Right cardiac atrium (tissue), 5 donors: ENCODE measurements around the gene TBC1D3B. TPM values are rescaled to one million over a fixed set of nuclear protein-coding genes. Genes with fewer than 3 reads are reported as not detected.

Experiments used
- ATAC-seq, 2 donors: fragments of 200-7000 bp; cut with Tn5 transposase; one replicate each; pipeline versions ENCODE4 v1.8.0 to v1.9.1; 2020; ENCODE audit warnings: moderate library complexity in 2 of 2, mild to moderate bottlenecking in 1 of 2
- DNase-seq, 3 donors: peaks; one replicate each; pipeline ENCODE4 v3.0.0-alpha.2; 2020
- H3K27ac ChIP-seq: one replicate; pipeline ENCODE4 v1.5.1; 2013; ENCODE audit warnings: mild to moderate bottlenecking, low read length, control low read depth, moderate library complexity
- H3K27me3 ChIP-seq: one replicate; pipeline ENCODE4 v1.6.1; 2013; ENCODE audit not compliant: control insufficient read depth, insufficient read depth
- H3K4me1 ChIP-seq: one replicate; pipeline ENCODE4 v1.6.1; 2013; ENCODE audit warnings: low read length; ENCODE audit not compliant: control insufficient read depth, insufficient read depth
- H3K4me3 ChIP-seq: one replicate; pipeline ENCODE4 v1.5.1; 2013; ENCODE audit warnings: low read length, control low read depth
- H3K9me3 ChIP-seq: one replicate; pipeline ENCODE4 v1.6.1; 2013; ENCODE audit warnings: low read length; ENCODE audit not compliant: control insufficient read depth
- WGBS: extraction: QIAGEN DNeasy Blood & Tissue Kit; methylation state at CpG from one replicate; pipeline ENCODE4 v1.1.7; 2013; 5-methylcytosine and 5-hydroxymethylcytosine counted together
- intact Hi-C, 4 donors: fragments of 100-400 bp; cut with DNase I; formaldehyde crosslinking; loops; one replicate each; pipeline versions ENCODE4 v1.11.0 to v1.14.0; 2022 to 2023
- polyA plus RNA-seq: library from polyadenylated mRNA; stranded (reverse); fragments of 200-250 nt; gene quantifications from one replicate; pipeline ENCODE4 v1.2.3, GENCODE V29; 2013
- total RNA-seq, 4 donors: library from RNA; stranded (reverse); fragmentation: NEBNext Ultra II Directional; extraction: Animal tissue kit (Norgen Biotek cat#: 25700); gene quantifications; one replicate each; pipeline ENCODE4 v1.2.1, GENCODE V29; 2021
- donor health status: healthy with polysubstance abuse.
- donor health status: DM: no; HTN: yes; CAD: no.
- donor health status: DM: no; HTN: no; CAD: no.
- donor health status: DM: no; HTN: yes; CAD: no; lungs with severe emphysema.
- donor health status: DM: yes; HTN: yes; CAD: no.

TBC1D3B gene
- total and polyA plus RNA-seq, 5 donors = 1.5 to 4.6 (median 4.1) TPM

- no peak for ATAC-seq
- WGBS = 65% methylated on average over 10 of the region's 10 CpGs
- Histone ChIP-seq H3K4me1 (no peaks in the 10 kb centered on the region), H3K27me3 (no peaks in the 10 kb centered on the region), H3K4me3 (no peak overlapping the region), H3K9me3 (no peaks in the 10 kb centered on the region), H3K27ac (no peak overlapping the region)
- intact Hi-C loops = no loop called here
- no peak for DNase-seq
Measured at GRCh38 chr17:36153895-36154610, 22.4 kb downstream of the TBC1D3B start.

- WGBS = 86% methylated on average over 8 of the region's 8 CpGs
- Histone ChIP-seq H3K27me3 (no peaks in the 10 kb centered on the region), H3K4me1 (no peaks in the 10 kb centered on the region), H3K9me3 (no peaks in the 10 kb centered on the region), H3K4me3 (no peak overlapping the region), H3K27ac (no peak overlapping the region)
- no peak for ATAC-seq
- intact Hi-C loops = no loop called here
- no peak for DNase-seq
Measured at GRCh38 chr17:36152639-36153120, 23.8 kb downstream of the TBC1D3B start.

GRCh38 chr17:36151891-36152638, 24.4 kb downstream of the TBC1D3B start:
- no peaks in the 10 kb centered on the region for H3K27me3 ChIP-seq
- DNase-seq = no peak
- no peaks in the 10 kb centered on the region for H3K4me1 ChIP-seq
- no peak overlapping the region for H3K4me3 ChIP-seq
- 68% methylated on average over 4 of the region's 4 CpGs for WGBS
- intact Hi-C loops = no loop called here
- H3K27ac ChIP-seq = no peak overlapping the region
- no peak for ATAC-seq
- no peaks in the 10 kb centered on the region for H3K9me3 ChIP-seq

GRCh38 chr17:36149296-36149820, 27.1 kb downstream of the TBC1D3B start:
- Histone ChIP-seq H3K27me3 (no peaks in the 10 kb centered on the region), H3K27ac (no peak overlapping the region), H3K4me3 (no peak overlapping the region), H3K9me3 (no peaks in the 10 kb centered on the region), H3K4me1 (no peaks in the 10 kb centered on the region)
- ATAC-seq (peak; percentile 65 to 73), DNase-seq (peak in 2 of 3 donors; percentile 55 to 66)
- intact Hi-C loops = loop anchor here in 3 of 4 donors (5.0 to 10.0 kb wide), 3 partner anchors 175 to 182 kb away; no protein-coding TSS in a partner anchor
- WGBS = 28% methylated on average over 11 of the region's 11 CpGs

- intact Hi-C loops = loop anchor here in 3 of 4 donors (5.0 to 10.0 kb wide), 3 partner anchors 174 to 181 kb away; no protein-coding TSS in a partner anchor
Measured at GRCh38 chr17:36148559-36149295, 27.7 kb downstream of the TBC1D3B start.

GRCh38 chr17:36147601-36148000, 28.8 kb downstream of the TBC1D3B start:
- 69% methylated on average over 3 of the region's 3 CpGs for WGBS
- intact Hi-C loops = loop anchor here in 3 of 4 donors (5.0 to 10.0 kb wide), 3 partner anchors 173 to 180 kb away; no protein-coding TSS in a partner anchor
- H3K27ac ChIP-seq = no peak overlapping the region
- no peaks in the 10 kb centered on the region for H3K27me3 ChIP-seq
- DNase-seq = no peak
- no peaks in the 10 kb centered on the region for H3K9me3 ChIP-seq
- H3K4me3 ChIP-seq = no peak overlapping the region
- no peaks in the 10 kb centered on the region for H3K4me1 ChIP-seq
- ATAC-seq = no peak

More at GRCh38 chr17:36148559-36149295, 27.7 kb downstream of the TBC1D3B start:
- H3K27ac ChIP-seq = no peak overlapping the region
- no peaks in the 10 kb centered on the region for H3K9me3 ChIP-seq
- DNase-seq = peak; percentile 73 to 82 (median 81)
- no peaks in the 10 kb centered on the region for H3K4me1 ChIP-seq
- no peak overlapping the region for H3K4me3 ChIP-seq
- H3K27me3 ChIP-seq = no peaks in the 10 kb centered on the region
- WGBS = 40% methylated on average over 6 of the region's 6 CpGs
- peak; percentile 91 for ATAC-seq

GRCh38 chr17:36144981-36145729, 31.3 kb downstream of the TBC1D3B start:
- no peak overlapping the region for H3K27ac ChIP-seq
- no peak overlapping the region for H3K4me3 ChIP-seq
- no peaks in the 10 kb centered on the region for H3K27me3 ChIP-seq
- H3K4me1 ChIP-seq = no peaks in the 10 kb centered on the region
- WGBS = 69% methylated on average over 5 of the region's 5 CpGs
- DNase-seq (no peak), ATAC-seq (no peak)
- H3K9me3 ChIP-seq = no peaks in the 10 kb centered on the region
- intact Hi-C loops = loop anchor here in 3 of 4 donors (5.0 to 10.0 kb wide), 3 partner anchors 170 to 178 kb away; no protein-coding TSS in a partner anchor

GRCh38 chr17:36144014-36144413, 32.4 kb downstream of the TBC1D3B start:
- no peak overlapping the region for H3K27ac ChIP-seq
- H3K27me3 ChIP-seq = no peaks in the 10 kb centered on the region
- H3K4me3 ChIP-seq = no peak overlapping the region
- intact Hi-C loops = loop anchor here in 1 of 4 donors (10.0 kb wide), 1 partner anchor 169 kb away; no protein-coding TSS in a partner anchor
- H3K9me3 ChIP-seq = no peaks in the 10 kb centered on the region
- WGBS = 94% methylated on average over 2 of the region's 2 CpGs
- no peaks in the 10 kb centered on the region for H3K4me1 ChIP-seq
- ATAC-seq = no peak
- no peak for DNase-seq

- H3K4me1 ChIP-seq = no peaks in the 10 kb centered on the region
- WGBS = 92% methylated on average over 8 of the region's 8 CpGs
- no peaks in the 10 kb centered on the region for H3K9me3 ChIP-seq
- DNase-seq = no peak
- H3K27ac ChIP-seq = no peak overlapping the region
- H3K27me3 ChIP-seq = no peaks in the 10 kb centered on the region
- H3K4me3 ChIP-seq = no peak overlapping the region
- ATAC-seq = no peak
- intact Hi-C loops = loop anchor here in 1 of 4 donors (10.0 kb wide), 1 partner anchor 168 kb away; no protein-coding TSS in a partner anchor
Measured at GRCh38 chr17:36142806-36143205, 33.6 kb downstream of the TBC1D3B start.

- intact Hi-C loops = loop anchor here in 1 of 4 donors (10.0 kb wide), 1 partner anchor 167 kb away; no protein-coding TSS in a partner anchor
- DNase-seq (no peak), ATAC-seq (no peak)
- no peaks in the 10 kb centered on the region for H3K4me1 ChIP-seq
- H3K27ac ChIP-seq = no peak overlapping the region
- no peaks in the 10 kb centered on the region for H3K9me3 ChIP-seq
- no peaks in the 10 kb centered on the region for H3K27me3 ChIP-seq
- no peak overlapping the region for H3K4me3 ChIP-seq
Measured at GRCh38 chr17:36142235-36142634, 34.2 kb downstream of the TBC1D3B start.
